CD14-positive monocyte (primary cell): Measurements from ENCODE around the gene PAX9. TPM values are rescaled to one million over a fixed set of nuclear protein-coding genes. Genes with fewer than 3 reads are reported as not detected.

Experiments
- DNase-seq, 3 donors: peaks; one replicate each; pipeline ENCODE4 v3.0.0-alpha.2; 2011 to 2022
- H2AFZ ChIP-seq: 2 replicates; pipeline ENCODE4 v1.6.0; 2012; ENCODE audit warnings: mild to moderate bottlenecking, low read depth, low read length, inconsistent platforms; ENCODE audit not compliant: insufficient read depth, poor library complexity, severe bottlenecking
- H3K27ac ChIP-seq, 2 donors: 1 replicate in 1 of 2; 2 replicates in 1 of 2; pipeline ENCODE4 v1.5.1; 2012 to 2013; ENCODE audit warnings: low read length in 2 of 2, control low read depth in 1 of 2, inconsistent platforms in 1 of 2, low read depth in 1 of 2, mild to moderate bottlenecking in 1 of 2
- H3K27me3 ChIP-seq, 2 donors: one replicate each; pipeline versions ENCODE4 v1.6.0 to v1.6.1; 2011 to 2013; ENCODE audit warnings: low read length in 2 of 2; ENCODE audit not compliant: control insufficient read depth in 2 of 2, insufficient read depth in 2 of 2
- H3K36me3 ChIP-seq, 2 donors: replicated peaks in 1 of 2; 1 replicate in 1 of 2; 2 replicates in 1 of 2; pipeline versions ENCODE4 v1.5.1 to v1.6.1; 2012 to 2013; ENCODE audit warnings: low read length in 2 of 2, control low read depth in 1 of 2, inconsistent platforms in 1 of 2, mild to moderate bottlenecking in 1 of 2; ENCODE audit not compliant: insufficient read depth in 2 of 2, control insufficient read depth in 1 of 2
- H3K4me1 ChIP-seq, 2 donors: 1 replicate in 1 of 2; 2 replicates in 1 of 2; pipeline versions ENCODE4 v1.5.1 to v1.6.1; 2012 to 2013; ENCODE audit warnings: low read length in 2 of 2, control low read depth in 1 of 2, inconsistent platforms in 1 of 2, mild to moderate bottlenecking in 1 of 2, moderate library complexity in 1 of 2; ENCODE audit not compliant: insufficient read depth in 2 of 2, control insufficient read depth in 1 of 2
- H3K4me2 ChIP-seq: replicated peaks from 2 replicates; pipeline ENCODE3; 2012; ENCODE audit warnings: low read length, moderate library complexity, mild to moderate bottlenecking; ENCODE audit not compliant: poor library complexity, severe bottlenecking; ENCODE audit errors: extremely low read depth
- H3K4me3 ChIP-seq, 3 experiments: fragments of 200-600 bp in 1 of 3; sonication (generic) in 1 of 3; replicated peaks in 1 of 3; 1 replicate in 2 of 3; 2 replicates in 1 of 3; pipeline ENCODE4 v1.5.1; 2011 to 2013; ENCODE audit warnings: low read length in 3 of 3, mild to moderate bottlenecking in 3 of 3, control low read depth in 2 of 3, low read depth in 2 of 3, inconsistent platforms in 1 of 3, moderate library complexity in 1 of 3
- H3K79me2 ChIP-seq: 2 replicates; pipeline ENCODE4 v1.6.0; 2012; ENCODE audit warnings: mild to moderate bottlenecking, control low read depth, inconsistent platforms, low read length, moderate library complexity; ENCODE audit not compliant: insufficient read depth
- H3K9ac ChIP-seq: 2 replicates; pipeline ENCODE4 v1.6.0; 2017; ENCODE audit warnings: low read length, mild to moderate bottlenecking; ENCODE audit not compliant: insufficient read depth, poor library complexity, severe bottlenecking
- H3K9me3 ChIP-seq, 2 donors: replicated peaks in 1 of 2; 1 replicate in 1 of 2; 2 replicates in 1 of 2; pipeline versions ENCODE4 v1.5.1 to v1.6.1; 2012 to 2013; ENCODE audit warnings: low read length in 2 of 2, control low read depth in 1 of 2; ENCODE audit not compliant: control insufficient read depth in 1 of 2, insufficient read depth in 1 of 2
- H4K20me1 ChIP-seq: 2 replicates; pipeline ENCODE4 v1.6.0; 2012; ENCODE audit warnings: mild to moderate bottlenecking, low read length, control low read depth, moderate library complexity; ENCODE audit not compliant: insufficient read depth
- H3K27ac Mint-ChIP-seq, 7 donors: one replicate each; pipeline ENCODE4 v1.8.0; 2020; ENCODE audit warnings: mild to moderate bottlenecking in 7 of 7, mixed read lengths in 7 of 7, moderate library complexity in 6 of 7, inconsistent platforms in 2 of 7
- H3K27me3 Mint-ChIP-seq, 3 donors: one replicate each; pipeline ENCODE4 v1.8.0; 2021 to 2022; ENCODE audit warnings: low read depth in 3 of 3, mild to moderate bottlenecking in 3 of 3, mixed read lengths in 3 of 3, moderate library complexity in 3 of 3, inconsistent platforms in 1 of 3
- H3K36me3 Mint-ChIP-seq, 2 donors: one replicate each; pipeline ENCODE4 v1.8.0; 2020; ENCODE audit warnings: mixed read lengths in 2 of 2, inconsistent platforms in 1 of 2, mild to moderate bottlenecking in 1 of 2
- H3K4me1 Mint-ChIP-seq: one replicate; pipeline ENCODE4 v1.8.0; 2020; ENCODE audit warnings: mild to moderate bottlenecking, mixed read lengths
- H3K4me3 Mint-ChIP-seq, 2 donors: one replicate each; pipeline ENCODE4 v1.8.0; 2020; ENCODE audit warnings: mild to moderate bottlenecking in 2 of 2, mixed read lengths in 2 of 2, moderate library complexity in 1 of 2
- H3K9me3 Mint-ChIP-seq, 7 donors: one replicate each; pipeline ENCODE4 v1.8.0; 2020 to 2022; ENCODE audit warnings: mixed read lengths in 7 of 7, mild to moderate bottlenecking in 6 of 7, moderate library complexity in 6 of 7, inconsistent platforms in 2 of 7
- CTCF ChIP-seq: fragments of 200-600 bp; IDR thresholded peaks from one replicate; pipeline ENCODE4 v1.8.0; 2022; ENCODE audit warnings: antibody characterized with exemption, mild to moderate bottlenecking
- WGBS: methylation state at CpG from one replicate; pipeline ENCODE4 v1.1.5; 2013; ENCODE audit warnings: missing lambda C conversion rate; ENCODE audit not compliant: insufficient coverage; 5-methylcytosine and 5-hydroxymethylcytosine counted together
- intact Hi-C, 2 donors: fragments of 100-400 bp; cut with micrococcal nuclease; formaldehyde crosslinking; loops; one replicate each; pipeline versions ENCODE4 v1.15.0 to v1.15.1; 2023
- polyA plus RNA-seq, 3 donors: library from polyadenylated mRNA; depleted of rRNA in 1 of 3; unstranded in 2 of 3; stranded (reverse) in 1 of 3; fragments of 300-500 nt in 2 of 3; fragments of >200 nt in 1 of 3; fragmentation: Illumina TruSeq in 2 of 3; gene quantifications; 1 replicate in 2 of 3; 2 replicates in 1 of 3; pipeline ENCODE4 v1.2.3, GENCODE V29; 2012 to 2021

The PAX9 gene
- polyA plus RNA-seq, 3 donors = not detected

DNA sequence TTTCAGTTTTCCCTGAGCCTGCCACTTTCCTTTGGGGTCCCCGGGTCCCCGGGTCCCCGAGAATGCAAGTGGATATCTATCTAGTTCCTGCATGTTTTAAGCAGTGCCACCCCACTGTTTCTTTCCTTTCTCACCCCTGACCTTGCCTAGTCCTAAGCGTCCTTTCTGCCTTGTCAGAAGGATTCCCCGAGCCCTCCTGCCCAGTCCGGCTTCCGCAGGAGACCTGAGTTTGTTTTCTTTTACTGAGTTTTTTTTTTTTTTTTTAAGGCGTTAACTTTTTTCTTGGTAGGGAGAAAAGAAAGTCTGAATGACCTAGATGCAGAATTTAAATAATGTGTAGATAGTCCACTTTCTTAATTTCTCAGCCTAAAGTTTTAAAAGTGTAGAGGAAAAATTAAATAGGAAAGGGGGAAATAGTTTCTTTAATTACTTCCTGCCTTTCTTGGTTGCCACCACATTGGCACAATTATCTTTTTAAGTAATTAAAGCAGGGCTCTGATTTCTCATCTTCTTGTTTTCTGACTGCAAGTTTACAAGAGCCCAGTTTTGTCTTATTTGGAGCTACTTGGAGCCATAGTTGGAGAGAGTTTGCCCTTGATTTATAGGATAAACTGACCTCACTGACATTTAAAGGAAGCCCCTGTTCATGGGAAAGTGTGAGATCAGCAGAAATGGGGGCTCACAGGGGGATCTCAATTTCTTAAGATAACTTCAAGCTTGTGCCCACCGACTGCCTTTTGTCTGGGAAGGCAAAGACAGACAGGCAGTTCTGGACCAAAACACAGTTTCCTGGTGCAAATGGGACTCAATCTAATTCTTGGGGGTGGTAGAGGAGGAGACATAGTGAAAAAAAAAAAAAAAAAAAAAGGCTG, 2.9 kb downstream of the PAX9 start:
- H3K4me3 Mint-ChIP-seq = peak overlapping the region in 1 of 2 donors; percentile 89
- Histone ChIP-seq H3K9me3 (peaks cover 36 to 83% of the 10 kb centered on the region in 2 donors), H3K36me3 (no peaks in the 10 kb centered on the region), H2AFZ (no peak overlapping the region), H3K79me2 (no peaks in the 10 kb centered on the region), H3K4me3 (no peak overlapping the region), H3K9ac (no peak overlapping the region), H3K4me1 (peaks cover 10 to 13% of the 10 kb centered on the region in 2 donors), H3K4me2 (no peak overlapping the region), H3K27me3 (peaks cover 90 to 97% of the 10 kb centered on the region in 2 donors), H4K20me1 (no peaks in the 10 kb centered on the region), H3K27ac (no peak overlapping the region)
- peaks cover 83 to 92% (median 86%) of the 10 kb centered on the region in 3 donors for H3K27me3 Mint-ChIP-seq
- TF ChIP-seq CTCF = no peak
- H3K4me1 Mint-ChIP-seq = peaks cover 25% of the 10 kb centered on the region
- H3K27ac Mint-ChIP-seq = peak overlapping the region in 1 of 7 donors; percentile 54
- H3K36me3 Mint-ChIP-seq = peaks cover 17 to 22% of the 10 kb centered on the region in 2 donors
- DNase-seq = no peak
- peaks cover 25 to 84% (median 64%) of the 10 kb centered on the region in 7 donors for H3K9me3 Mint-ChIP-seq
- intact Hi-C loops = no loop called here
- WGBS = 0% methylated on average over 3 of the region's 9 CpGs

DNA sequence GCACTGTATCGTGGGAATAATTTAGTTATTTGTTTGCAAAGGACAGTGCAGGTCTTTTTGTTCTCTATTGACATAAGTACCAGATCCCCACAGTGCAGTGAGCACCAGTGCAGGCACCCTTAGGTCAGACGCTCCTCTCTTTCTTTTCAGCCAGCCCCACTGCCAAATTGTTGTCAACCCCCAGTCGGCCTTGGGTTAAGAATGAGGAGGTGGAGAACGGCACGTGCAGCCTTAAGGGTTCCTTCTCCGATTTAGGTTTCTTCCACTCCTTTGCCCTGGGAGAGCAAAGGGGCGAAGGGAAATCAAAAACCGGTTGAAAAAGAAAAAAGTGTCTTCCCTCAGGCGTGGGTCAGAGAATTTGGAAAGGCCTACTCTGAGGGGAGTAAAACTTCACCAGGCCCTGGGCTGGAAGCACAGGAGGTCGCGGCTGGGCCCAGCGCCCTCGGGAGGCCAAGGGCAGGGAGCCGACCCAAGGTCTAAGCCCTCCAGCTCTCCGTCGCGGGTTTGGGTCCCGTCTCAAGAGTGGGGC, 4.3 kb downstream of the PAX9 start:
- Mint-ChIP-seq H3K36me3 (peaks cover 17 to 22% of the 10 kb centered on the region in 2 donors), H3K27ac (no peak overlapping the region), H3K4me1 (peaks cover 25% of the 10 kb centered on the region), H3K27me3 (peaks cover 69 to 78% (median 74%) of the 10 kb centered on the region in 3 donors), H3K4me3 (peak overlapping the region in 1 of 2 donors; percentile 63), H3K9me3 (peaks cover 25 to 70% (median 58%) of the 10 kb centered on the region in 7 donors)
- Histone ChIP-seq H3K36me3 (no peaks in the 10 kb centered on the region), H2AFZ (no peak overlapping the region), H3K9me3 (peaks cover 35 to 69% of the 10 kb centered on the region in 2 donors), H3K4me3 (no peak overlapping the region), H4K20me1 (no peaks in the 10 kb centered on the region), H3K27ac (no peak overlapping the region), H3K79me2 (no peaks in the 10 kb centered on the region), H3K4me2 (no peak overlapping the region), H3K9ac (no peak overlapping the region), H3K4me1 (peaks cover 10 to 13% of the 10 kb centered on the region in 2 donors), H3K27me3 (peaks cover 78 to 94% of the 10 kb centered on the region in 2 donors)
- no peak for DNase-seq
- intact Hi-C loops = no loop called here
- no peak for TF ChIP-seq CTCF
- WGBS = 12% methylated on average over 12 of the region's 18 CpGs
